Limb (tissue), 2 donors: Measurements from ENCODE around the gene IRX3.
"Not testable (repeated sequence)": the region's sequence is repeated elsewhere in the genome, so short reads cannot be mapped to it uniquely, and the experiment has no call there.

Experiments
- DNase-seq, 2 donors: peaks; one replicate each; pipeline ENCODE4 v3.0.0-alpha.2; 2016; ENCODE audit errors: extremely low spot score in 2 of 2

Gene IRX3

DNA sequence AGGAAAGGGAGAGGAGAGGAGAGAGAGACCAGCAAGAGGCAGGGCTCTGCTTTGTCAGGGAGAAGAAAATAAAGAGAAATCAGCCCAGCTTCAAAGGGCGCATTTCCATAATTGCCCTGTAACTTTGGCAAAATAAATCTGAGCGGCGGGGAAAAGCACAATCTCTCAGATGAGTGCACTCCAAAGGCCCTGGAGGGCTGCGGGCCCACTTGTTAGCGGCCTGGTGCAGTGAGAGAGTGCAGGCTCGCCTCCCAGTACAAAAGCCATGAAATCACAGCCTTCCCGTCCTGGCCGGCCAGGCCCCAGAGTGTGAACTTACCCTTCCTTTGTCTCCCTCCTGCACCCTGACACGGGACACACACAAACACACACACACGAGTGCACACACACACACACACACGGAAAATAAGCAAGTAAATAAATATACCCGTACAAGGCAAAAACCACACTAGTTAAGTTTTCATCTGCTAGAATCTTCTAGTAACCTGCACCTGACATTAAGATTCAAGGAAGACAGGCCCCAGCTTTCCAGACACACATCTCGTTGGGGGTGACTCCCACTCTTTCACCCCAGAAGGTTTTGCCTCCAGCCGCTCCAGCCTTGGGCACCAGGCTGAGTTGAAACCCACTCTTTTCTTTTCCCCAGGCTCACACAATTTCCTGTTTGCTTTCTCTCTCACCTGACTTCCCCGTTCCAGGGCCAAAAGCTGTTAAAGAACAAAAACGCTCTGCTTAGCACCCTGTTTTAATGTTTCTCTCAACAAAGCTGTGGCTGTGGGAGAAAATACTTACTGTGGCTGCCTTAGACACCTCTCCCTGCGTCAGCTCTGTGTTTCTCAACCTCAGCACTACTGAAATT lies 8.5 kb downstream of the IRX3 start:
- DNase-seq: peak in 1 of 2 donors; percentile 34

DNA sequence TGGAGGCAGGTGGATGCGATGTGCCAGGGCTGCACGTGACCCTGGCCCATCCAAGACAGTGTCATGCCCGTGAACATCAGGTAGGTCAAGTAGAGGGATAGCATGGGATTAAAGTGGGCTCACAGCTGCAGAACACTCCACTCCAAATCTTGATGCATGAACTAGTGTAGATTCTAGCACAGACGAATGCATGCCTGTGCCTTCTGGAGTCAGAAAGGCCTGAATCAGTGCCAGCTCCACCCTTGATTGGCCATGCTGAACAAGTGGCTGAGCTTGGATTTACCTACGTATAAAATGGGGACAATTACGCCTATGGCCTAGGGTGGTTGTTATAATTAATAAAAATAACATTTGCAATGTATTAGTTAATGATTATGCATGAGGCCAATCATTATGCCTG lies 10.6 kb downstream of the IRX3 start:
- peak in 1 of 2 donors; percentile 9 for DNase-seq

DNA sequence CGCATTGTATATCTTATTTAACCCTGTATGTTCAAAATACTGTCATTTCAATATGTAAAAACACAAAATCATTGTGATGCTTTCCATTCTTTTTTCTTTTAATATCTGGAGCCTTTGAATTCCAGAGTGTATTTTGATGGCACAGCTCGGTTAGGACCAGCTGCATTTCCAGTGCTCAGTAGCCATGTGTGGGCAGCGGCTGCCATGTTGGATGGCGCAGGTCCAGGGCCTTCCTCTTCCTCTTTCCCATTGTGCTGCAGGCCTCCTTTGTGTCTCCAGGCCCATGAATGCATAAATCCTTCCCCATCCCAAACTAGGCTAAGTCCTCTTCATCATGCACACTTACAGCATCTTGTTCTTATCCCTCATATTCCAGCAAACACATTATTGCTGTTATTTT lies 13.0 kb downstream of the IRX3 start:
- peak in 1 of 2 donors; percentile 11 for DNase-seq

DNA sequence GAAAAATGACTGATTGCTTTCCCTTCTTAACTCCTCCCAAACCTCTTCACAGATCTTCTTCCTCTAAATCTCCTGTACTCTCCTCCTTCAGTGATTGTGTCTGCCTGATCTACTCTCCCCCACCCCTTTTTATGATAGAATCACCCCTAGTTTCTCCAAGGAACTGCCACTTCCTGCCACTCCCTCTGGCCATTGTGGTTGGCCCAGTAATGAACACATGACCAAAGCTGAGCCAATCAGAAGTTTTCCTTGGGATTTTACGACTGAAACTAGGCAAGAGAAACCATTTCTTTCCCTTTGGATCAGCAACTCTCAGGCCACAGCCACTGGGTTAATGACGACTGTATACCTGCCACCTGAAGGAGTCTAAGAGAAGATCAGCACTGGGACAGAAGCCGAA lies 15.9 kb downstream of the IRX3 start:
- DNase-seq: no peak

DNA sequence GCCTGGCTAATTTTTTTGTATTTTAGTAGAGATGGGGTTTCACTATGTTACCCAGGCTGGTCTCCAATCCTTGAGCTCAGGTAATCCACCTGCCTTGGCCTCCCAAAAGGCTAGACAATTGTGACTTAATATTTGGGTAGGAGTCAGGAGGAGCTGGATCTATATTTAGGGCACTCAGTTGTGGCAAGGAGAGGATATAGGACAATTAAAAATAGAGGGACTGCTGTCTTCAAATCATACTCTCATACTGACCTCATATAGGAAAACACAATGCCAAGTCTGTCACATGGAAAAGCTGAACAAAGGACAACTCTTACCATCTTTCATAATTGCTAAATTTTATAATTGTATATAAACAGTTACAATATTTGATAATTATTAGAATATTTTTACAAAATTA lies 17.1 kb downstream of the IRX3 start:
- DNase-seq: no peak

DNA sequence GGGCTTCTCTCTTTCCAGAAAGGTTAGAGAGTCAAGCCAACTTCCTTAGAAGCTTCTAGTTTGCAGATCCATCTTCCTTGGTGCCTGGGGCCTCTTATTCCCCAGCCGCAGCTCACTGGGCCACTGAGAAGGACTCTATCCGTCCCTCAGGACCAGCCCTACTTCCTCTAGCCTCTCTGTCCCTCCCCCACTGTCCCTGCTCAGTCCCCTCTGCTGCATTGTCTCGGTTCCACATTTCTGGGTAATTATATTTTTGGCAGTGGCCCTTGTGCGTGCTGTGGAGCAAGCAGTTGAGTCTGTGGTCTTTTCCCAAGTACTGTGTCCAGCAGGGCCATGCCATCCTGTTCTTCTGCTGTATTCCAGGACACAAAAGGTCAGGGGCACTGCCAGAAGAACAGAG lies 17.8 kb downstream of the IRX3 start:
- DNase-seq: peak in 1 of 2 donors; percentile 4

DNA sequence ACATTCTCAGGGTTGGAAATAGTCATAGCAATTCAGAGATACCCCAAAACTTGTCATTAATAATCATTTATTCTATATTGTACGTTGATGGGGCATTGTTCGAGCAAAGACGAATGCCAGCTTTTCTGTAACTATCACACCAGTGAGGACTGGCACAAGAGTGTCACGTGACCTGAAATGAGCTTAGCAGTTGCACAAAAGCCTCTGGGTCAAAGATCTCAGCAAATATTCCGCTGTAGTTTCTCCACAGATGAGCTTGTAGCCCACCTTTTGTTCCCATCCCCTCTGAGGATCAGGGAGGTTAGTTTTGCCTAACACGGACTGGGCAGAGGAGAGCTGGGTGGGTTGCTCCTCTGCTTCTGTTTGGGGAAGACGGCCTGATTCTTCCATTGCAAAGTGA lies 18.2 kb downstream of the IRX3 start:
- peak in 1 of 2 donors; percentile 2 for DNase-seq

DNA sequence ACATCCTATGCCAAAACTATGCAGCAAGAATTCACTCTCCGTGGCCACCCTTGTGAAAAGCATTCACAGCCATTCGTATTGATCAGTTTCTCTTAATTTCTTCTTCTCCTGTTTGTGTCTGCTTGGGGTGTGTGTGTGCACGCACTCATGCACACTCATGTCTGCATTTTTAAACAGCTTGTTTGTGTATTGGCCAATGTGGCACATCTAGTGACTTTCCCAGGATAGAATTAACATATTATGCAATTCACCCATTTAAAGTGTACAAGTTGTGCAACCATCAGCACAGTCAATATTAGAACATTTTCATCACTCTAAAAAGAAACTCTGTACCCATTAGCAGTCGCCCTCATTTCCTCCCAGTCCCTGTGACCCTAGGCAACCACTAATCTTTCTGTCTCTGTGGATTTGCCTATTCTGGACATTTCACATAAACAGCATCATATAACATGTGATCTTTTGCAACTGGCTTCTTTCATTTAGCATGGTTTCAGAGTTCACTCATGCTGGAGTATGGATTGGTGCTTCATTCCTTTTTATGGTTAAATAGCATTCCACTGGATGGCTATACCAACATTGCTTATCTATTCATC lies 20.1 kb downstream of the IRX3 start:
- DNase-seq: no peak

DNA sequence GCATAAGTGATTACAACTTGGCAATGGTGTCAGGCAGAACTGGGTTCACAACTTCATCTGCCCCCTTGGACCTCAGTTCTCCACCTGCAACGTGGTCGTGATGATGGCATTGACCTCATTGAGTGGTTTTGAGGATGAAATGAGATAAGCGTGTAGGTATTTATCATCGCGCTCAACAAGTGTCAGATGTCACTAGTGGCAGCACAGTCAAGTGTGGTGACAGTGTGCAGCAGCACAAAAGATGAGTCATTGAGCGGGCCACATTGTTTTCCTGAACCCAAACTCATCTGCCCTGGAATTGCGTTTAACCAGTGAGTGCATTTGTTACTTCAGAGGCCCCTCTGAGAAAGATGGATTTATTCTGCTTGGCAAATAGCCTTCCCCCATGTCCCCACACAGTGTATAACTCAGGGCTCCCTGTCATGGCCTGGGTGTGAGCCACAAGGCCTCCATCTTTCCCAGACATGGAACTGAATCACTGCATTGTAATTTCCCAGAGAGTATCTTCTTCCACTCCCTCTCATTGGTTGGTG lies 20.9 kb downstream of the IRX3 start:
- peak in 1 of 2 donors; percentile 18 for DNase-seq

DNA sequence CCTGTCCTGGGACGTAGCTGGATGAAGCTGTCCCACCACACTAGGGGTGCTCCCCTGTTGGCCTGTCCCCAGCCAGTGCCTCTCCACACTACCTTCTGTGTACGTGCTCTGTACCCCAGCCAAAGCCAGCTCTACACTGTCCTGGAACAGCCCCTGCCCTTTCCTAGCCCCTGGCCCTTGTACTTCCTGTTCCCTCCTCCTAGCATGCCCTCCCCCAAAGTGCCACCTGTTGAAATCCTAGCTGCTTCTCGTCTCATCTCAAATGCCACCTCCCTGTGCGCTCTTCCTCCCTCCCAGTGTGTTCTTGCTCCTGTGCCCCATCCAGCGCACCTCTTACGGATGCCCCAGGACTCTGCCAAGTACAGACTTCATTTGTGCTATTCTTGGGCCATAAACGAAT lies 33.5 kb downstream of the IRX3 start:
- peak in 1 of 2 donors; percentile 17 for DNase-seq

DNA sequence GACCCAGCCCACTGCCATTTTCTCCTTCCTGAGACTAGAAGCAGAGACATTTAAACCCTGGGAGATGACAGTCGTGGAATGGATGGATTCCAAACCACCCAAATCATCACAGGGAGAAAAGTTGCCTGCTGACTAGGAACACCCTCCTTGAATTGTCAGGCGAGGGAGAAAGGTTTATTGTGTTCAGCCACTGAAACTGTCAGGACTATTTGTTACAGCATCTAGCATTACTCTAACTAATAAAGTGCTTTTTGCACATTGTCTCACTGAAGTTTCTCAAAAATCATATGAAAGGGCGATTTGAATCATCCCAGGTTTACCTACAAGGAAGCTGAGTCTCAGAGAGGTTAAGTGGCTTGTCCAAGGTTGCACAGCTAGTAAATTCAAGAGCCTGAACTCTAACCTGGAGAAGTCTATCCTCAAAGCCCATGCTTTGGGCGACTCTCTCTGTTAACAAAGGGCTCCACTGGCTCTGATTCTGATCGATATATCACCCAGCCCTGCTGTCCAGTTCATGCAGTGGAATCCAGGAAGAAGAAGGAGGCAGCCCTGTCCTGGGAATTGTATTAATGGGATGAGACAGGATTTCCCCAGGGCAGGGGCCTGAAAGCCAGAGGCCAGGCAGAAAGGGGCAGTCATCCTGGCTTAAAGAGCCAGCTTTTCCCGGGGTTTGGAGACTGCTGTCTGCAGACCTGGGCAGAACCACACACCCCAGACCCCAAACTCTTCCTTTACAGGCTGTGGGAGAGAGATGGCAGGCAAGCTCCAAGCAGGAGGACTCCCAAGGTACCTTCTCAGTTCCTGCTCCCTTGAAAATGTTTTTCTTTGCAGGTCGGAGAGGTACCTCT lies 37.5 kb downstream of the IRX3 start:
- DNase-seq: no peak

DNA sequence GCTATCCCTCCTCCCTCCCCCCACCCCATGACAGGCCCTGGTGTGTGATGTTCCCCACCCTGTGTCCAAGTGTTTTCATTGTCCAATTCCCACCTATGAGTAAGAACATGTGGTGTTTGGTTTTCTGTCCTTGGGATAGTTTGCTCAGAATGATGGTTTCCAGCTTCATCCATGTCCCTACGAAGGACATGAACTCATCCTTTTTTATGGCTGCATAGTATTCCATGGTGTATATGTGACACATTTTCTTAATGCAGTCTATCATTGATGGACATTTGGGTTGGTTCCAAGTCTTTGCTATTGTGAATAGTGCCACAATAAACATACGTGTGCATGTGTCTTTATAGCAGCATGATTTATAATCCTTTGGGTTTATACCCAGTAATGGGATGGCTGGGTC lies 38.9 kb downstream of the IRX3 start:
- DNase-seq: not testable (repeated sequence)

DNA sequence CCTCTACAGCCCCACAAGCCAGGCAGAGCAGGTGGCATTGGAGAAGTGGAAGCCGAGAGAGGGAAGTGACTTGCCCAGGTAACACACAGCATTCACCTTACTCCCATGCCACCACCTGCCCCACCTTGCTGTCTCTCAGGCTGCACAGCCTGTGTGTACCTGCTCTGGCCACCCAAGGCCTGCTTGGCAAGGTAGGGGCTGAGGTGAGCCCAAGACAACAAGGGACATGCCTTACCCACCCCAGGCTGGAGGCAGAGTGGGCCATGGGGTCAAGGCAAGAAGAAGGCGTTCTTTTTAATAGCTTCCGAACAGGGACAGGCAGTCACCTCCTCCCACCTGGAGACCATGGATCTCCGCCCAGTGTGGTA lies 40.1 kb downstream of the IRX3 start:
- DNase-seq: peak in 1 of 2 donors; percentile 7

DNA sequence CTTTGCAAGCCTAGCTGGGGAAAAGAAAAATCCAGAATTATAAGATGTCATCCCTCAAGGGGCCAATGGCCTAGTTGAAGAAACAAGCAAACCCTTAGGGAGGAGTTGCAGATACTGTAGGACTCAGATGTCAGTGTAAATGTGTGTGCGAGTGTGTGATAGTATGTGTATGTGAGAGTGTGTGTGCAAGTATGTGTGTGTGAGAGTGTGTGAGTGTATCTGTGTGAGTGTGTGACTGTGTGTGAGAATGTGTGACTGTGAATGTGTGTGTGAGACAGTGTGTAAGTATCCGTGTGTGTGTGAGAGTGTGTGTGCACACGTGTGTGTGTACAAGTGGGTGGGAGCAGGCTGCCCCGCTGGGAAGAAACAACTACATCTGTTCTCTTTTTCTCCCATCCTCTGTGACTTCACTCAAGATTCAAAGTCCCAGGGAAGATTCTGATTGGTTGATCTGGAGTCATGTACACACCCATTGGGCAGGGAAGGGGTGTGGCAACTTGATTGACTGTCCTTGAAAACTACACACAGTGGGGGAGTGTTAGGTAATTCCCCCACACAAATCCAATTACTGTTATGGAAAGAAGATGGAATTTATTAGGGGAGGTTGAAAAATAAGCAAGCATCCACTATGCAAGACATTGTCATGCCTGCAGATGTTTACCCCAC lies 40.7 kb downstream of the IRX3 start:
- DNase-seq: peak in 1 of 2 donors; percentile 1

DNA sequence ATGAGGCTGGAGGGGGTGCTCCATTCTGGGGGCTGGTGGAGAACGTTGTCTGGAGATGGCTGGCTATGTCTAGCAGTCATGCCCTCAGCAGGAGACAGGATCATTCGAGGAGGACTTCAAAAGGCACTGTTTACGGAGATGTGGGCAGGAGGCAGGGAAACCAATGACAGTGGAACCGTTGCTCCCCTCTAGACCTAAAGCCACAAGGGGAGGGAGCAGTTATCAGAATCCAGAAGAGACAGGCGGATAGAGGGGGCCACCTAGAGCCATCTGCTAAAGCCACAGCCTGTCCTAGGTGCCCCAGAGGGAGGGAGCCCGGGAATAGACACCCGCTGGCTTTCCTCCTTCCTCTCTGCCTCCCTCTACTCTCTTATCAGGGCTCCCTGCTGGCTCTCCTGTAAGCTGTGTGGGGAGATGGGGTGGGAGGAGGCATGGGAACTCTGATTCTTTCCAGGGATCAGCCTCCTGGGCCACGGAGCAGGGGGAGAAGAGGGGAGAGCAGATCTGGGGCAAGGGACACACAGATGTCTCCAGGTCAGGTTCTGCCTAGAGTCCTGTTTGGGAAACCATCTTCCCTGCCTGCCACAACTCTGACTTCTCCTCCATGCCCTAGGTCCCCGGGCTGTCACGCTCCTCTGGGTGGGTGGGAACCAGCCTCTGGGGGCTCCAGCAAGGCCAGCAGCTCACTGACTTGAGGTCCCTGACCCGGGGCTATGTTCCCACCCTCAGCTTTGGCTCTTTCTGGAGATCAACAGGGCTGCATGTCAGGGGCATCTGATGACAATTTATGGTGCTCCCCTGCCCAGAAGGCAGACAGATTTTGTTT lies 42.3 kb downstream of the IRX3 start:
- peak in 1 of 2 donors; percentile 14 for DNase-seq

DNA sequence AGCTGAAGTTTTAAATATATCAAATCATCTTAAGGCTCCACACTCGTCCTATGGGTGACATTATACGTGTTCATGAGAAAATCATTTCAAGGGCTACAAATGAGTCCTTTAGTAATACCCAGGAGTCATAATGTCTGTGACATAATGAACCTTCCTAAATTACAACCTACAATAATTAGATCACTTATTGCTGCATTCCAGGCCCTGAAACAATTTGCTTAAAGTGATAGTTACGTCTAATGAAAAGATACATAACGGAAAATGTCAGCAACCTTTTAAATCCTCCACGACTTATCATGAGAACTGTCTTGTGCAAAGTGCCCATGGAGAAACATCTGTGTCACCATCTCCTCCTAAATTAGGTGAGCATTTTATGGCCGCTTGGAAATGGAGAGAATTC lies 43.4 kb downstream of the IRX3 start:
- DNase-seq: no peak

DNA sequence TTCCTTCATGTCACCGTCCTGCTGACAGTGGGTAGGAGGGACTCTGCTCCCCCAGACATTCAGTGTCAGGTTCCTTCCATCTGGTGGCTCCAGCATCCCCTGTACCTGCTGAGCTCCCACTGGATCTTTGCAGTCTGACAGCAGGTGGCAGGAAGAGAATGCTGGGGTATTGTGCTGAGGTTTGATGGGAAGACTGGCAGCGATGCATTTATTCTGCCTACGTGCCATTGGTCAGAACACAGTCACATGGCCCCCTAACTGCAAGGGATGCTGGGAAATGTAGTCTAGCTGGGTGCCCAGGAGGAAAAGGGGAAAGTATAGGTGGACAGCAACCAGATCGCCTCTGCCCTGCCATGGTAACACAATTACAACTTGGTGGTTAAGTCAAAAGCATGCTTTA lies 44.4 kb downstream of the IRX3 start:
- DNase-seq: peak in 1 of 2 donors; percentile 19

DNA sequence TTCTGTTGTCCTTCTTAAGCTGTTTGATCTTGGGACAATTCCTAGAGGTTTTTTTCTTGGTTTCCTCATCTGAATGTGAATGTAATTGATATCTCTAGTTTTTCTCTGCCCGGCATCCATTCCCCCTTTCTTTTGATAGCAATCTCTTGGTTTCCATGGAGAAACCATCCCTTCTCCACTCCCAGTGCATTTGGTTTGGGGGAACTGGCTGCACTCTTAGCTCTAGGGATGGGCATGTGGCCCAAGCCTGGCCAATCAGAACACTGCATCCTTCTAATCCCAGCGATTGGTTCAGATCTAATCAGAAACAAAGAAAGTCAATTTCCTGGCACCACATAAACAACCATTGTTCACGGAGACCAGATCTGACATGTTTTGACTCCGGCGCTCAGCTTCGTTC lies 45.1 kb downstream of the IRX3 start:
- DNase-seq: peak in 1 of 2 donors; percentile 14

DNA sequence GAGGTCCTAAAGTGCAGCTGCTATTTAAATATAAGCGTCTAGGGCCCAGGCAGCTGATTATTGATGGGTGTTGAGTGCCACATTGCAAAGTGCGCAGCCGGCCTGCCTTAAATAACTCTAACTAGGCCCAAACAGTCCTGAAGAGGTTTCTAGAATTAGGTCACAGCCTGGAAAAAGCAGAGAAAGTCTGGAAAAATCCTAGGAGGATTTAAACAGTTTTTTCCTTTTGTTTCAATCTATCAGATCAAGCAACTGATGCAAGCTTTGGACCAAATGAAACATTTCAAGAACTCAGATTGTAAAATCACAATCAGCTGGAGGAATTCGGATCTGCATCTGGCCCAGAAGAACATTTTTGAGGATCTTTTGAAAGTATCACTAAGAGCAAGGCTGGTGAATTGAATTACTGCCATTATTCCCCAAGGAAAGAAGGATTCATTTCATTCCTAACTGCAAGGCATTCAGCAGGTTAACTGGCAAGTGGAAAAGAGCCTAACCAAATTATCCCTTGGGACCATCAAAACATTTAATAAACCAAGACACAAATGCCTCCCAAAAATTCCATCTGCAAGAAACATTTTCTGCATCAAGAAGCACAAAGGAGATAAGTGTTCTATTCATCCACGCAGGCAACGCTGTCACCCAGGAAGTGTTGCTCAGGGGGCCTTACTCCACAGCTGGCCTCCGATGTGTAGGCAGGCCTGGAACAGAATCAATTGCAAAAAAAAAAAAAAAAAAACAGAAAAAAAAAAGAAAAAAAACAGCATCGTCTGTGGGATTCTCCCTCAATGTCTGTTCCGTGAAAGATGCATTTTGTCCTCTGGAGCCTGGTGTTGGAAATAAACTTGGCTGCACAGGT lies 46.1 kb downstream of the IRX3 start:
- DNase-seq: peak; percentile 16 to 34
